ENCODE results near the gene OR4L1.
"Not testable (repeated sequence)": the region's sequence is repeated elsewhere in the genome, so short reads cannot be mapped to it uniquely, and the experiment has no call there.

Gene OR4L1, protein sequence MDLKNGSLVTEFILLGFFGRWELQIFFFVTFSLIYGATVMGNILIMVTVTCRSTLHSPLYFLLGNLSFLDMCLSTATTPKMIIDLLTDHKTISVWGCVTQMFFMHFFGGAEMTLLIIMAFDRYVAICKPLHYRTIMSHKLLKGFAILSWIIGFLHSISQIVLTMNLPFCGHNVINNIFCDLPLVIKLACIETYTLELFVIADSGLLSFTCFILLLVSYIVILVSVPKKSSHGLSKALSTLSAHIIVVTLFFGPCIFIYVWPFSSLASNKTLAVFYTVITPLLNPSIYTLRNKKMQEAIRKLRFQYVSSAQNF

DNA sequence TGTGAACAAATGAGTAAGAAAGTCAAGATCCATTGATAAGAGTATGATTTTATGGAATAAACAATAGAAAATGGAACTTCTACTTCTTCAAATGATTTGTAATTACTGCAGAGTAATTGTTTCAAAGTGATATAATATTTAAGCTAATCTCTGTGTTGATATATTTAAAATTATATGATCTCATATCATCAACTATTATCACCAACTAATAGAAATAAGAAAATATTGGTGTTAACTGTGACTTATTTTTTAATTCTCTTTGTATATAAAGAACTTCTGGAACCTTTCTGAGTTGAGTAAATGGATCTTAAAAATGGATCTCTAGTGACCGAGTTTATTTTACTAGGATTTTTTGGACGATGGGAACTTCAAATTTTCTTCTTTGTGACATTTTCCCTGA, at the start of gene OR4L1:
OR4L1 (plus strand) TSS at position 301 of the 400 bp plus-strand sequence; CDS start at position 301, 0 bp downstream.
- no peaks in the 10 kb centered on the region for H3K27me3 ChIP-seq (ENCODE audit: control insufficient read depth, insufficient read depth, low read length)
- no peak within 1 kb of the TSS for H3K9ac ChIP-seq (ENCODE audit: low read length)

DNA sequence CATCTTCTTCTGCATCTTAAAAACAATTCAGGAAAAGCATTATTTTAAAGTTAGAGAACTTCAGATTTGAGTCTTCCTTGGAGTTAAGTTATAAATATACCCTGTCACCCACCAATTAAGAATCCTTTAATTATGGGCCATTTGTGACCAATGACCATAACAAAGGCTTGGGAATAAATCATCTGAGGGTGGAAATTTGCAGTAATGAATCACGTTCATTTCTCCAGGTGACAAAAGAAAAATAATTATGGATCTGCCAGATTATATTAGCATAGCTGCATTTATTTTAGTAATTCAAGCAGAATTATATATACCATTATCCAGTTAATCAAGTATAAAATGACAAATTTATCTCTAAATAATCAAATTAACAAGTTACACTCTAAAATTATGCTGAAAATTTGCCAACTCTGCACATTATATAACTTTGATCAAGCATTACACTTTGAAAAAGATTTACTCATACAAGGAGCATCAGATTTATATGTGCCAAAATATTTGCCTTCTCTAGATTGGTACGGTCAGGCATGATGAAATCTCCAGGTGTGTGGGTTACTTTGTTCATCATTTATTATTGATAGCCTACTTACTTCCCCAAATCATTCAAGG, 40.5 kb upstream of the OR4L1 start, which contains the start of gene OR4K14:
OR4K14 (minus strand) TSS at position 51 of the 609 bp plus-strand sequence. CDS start 4,114 bp downstream, outside the sequence.
- no peaks in the 10 kb centered on the region for H3K27me3 ChIP-seq (ENCODE audit: control insufficient read depth, insufficient read depth, low read length)
- H3K4me1 ChIP-seq (ENCODE audit: control insufficient read depth, insufficient read depth, low read length), result no peaks in the 10 kb centered on the region
- no peaks in the 10 kb centered on the region for H3K36me3 ChIP-seq (ENCODE audit: control insufficient read depth, insufficient read depth, low read length)
- no peak within 1 kb of the TSS for H3K9ac ChIP-seq (ENCODE audit: low read length)
- no peak within 1 kb of the TSS for H3K27ac ChIP-seq (ENCODE audit: low read depth, low read length)
- no peak within 1 kb of the TSS for H3K4me3 ChIP-seq (ENCODE audit: low read length)

More for the DNA sequence above, at the start of gene OR4L1:
- Histone ChIP-seq H3K4me1 (ENCODE audit: control insufficient read depth, insufficient read depth, low read length) (no peaks in the 10 kb centered on the region), H3K27ac (ENCODE audit: low read depth, low read length) (no peak within 1 kb of the TSS), H3K36me3 (ENCODE audit: control insufficient read depth, insufficient read depth, low read length) (no peaks in the 10 kb centered on the region), H3K4me3 (ENCODE audit: low read length) (no peak within 1 kb of the TSS)

DNA sequence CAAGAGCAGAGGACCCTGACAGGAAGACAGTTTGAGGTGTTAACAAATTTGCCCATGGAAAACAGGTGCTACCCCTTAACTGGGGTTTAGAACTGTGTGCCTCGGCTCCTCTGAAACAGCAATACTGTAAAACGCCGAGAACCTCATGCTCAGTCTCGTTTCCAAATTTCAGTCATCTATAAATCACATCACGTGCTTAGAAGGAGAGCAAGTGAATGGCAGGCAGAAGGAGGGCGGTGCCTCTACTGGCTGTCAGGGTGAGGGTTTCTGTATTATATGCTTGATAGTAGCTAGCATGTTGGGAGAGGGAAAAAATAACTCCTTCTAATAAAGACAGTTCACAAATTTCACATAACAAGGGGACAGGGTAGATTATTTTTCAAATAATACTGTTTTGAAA, 28.8 kb upstream of the OR4L1 start:
- Histone ChIP-seq H3K9ac (ENCODE audit: low read length) (no peak overlapping the region), H3K4me3 (ENCODE audit: low read length) (no peak overlapping the region), H3K4me1 (ENCODE audit: control insufficient read depth, insufficient read depth, low read length) (no peaks in the 10 kb centered on the region), H3K27ac (ENCODE audit: low read depth, low read length) (no peak overlapping the region), H3K36me3 (ENCODE audit: control insufficient read depth, insufficient read depth, low read length) (no peaks in the 10 kb centered on the region), H3K27me3 (ENCODE audit: control insufficient read depth, insufficient read depth, low read length) (no peaks in the 10 kb centered on the region)

DNA sequence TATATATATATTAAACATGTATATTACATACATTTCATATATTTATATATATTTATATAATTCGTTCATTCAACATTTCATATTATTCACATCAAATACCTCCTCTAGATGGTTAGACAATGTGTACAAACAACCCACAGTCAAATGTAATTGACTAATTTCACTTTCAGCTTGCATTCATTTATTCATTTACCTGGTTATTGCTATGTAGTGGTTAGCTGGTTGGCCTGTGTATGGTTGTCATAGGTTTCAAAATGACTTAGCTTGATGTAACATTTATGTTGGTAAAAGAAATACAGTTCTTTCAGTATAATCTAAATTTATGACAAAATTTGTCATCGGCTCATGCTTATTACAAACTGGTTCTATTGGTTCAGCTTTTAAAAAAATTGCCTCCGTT, 24.4 kb upstream of the OR4L1 start:
- Histone ChIP-seq H3K27ac (ENCODE audit: low read depth, low read length) (no peak overlapping the region), H3K36me3 (ENCODE audit: control insufficient read depth, insufficient read depth, low read length) (no peaks in the 10 kb centered on the region), H3K27me3 (ENCODE audit: control insufficient read depth, insufficient read depth, low read length) (no peaks in the 10 kb centered on the region), H3K4me3 (ENCODE audit: low read length) (no peak overlapping the region), H3K4me1 (ENCODE audit: control insufficient read depth, insufficient read depth, low read length) (no peaks in the 10 kb centered on the region), H3K9ac (ENCODE audit: low read length) (no peak overlapping the region)

DNA sequence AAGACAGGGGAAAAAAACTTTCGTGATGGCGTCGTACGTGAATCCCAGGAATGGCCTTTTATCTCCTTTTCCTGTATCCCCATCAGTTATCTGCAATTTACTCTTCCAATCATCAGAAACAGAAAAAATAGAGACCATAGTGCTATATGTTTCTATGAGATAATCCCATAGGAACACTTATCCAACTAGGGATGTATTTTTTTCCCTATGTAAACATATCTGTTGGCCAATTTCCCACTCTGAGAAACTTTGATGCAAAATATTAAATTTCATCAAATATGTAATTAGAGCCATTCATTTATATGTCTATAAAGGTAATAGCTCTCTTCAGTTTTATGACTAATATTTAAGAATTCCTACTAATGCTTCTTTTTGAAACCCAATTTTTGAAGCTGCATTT, 23.9 kb upstream of the OR4L1 start, which contains the start of gene OR4K13:
OR4K13 (minus strand) TSS at position 101 of the 400 bp plus-strand sequence. CDS start 1,280 bp downstream, outside the sequence.
- no peak within 1 kb of the TSS for H3K9ac ChIP-seq (ENCODE audit: low read length)
- no peaks in the 10 kb centered on the region for H3K4me1 ChIP-seq (ENCODE audit: control insufficient read depth, insufficient read depth, low read length)
- H3K27ac ChIP-seq (ENCODE audit: low read depth, low read length), result no peak within 1 kb of the TSS
- H3K4me3 ChIP-seq (ENCODE audit: low read length), result no peak within 1 kb of the TSS
- H3K36me3 ChIP-seq (ENCODE audit: control insufficient read depth, insufficient read depth, low read length), result no peaks in the 10 kb centered on the region
- H3K27me3 ChIP-seq (ENCODE audit: control insufficient read depth, insufficient read depth, low read length), result no peaks in the 10 kb centered on the region

DNA sequence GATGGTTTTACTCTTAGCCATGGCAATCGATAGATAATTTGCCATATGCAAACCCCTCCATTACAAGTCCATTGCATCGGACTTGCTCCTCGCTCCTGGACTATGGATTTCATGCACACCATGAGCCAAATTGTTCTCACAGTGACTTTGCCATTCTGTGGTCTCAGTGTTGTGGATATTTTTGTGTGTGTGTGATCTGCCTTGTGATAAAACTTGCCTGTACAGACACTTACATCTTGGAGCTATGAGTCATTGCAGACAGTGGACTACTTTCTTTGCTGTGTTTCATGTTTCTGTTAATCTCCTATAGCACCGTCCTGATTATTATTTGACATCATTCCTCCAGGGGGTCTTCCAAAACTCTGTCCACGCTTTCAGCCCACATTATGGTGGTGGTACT, 15.6 kb upstream of the OR4L1 start:
- Histone ChIP-seq H3K4me1 (ENCODE audit: control insufficient read depth, insufficient read depth, low read length) (no peaks in the 10 kb centered on the region), H3K27me3 (ENCODE audit: control insufficient read depth, insufficient read depth, low read length) (no peaks in the 10 kb centered on the region), H3K9ac (ENCODE audit: low read length) (no peak overlapping the region), H3K27ac (ENCODE audit: low read depth, low read length) (no peak overlapping the region), H3K4me3 (ENCODE audit: low read length) (no peak overlapping the region), H3K36me3 (ENCODE audit: control insufficient read depth, insufficient read depth, low read length) (no peaks in the 10 kb centered on the region)

DNA sequence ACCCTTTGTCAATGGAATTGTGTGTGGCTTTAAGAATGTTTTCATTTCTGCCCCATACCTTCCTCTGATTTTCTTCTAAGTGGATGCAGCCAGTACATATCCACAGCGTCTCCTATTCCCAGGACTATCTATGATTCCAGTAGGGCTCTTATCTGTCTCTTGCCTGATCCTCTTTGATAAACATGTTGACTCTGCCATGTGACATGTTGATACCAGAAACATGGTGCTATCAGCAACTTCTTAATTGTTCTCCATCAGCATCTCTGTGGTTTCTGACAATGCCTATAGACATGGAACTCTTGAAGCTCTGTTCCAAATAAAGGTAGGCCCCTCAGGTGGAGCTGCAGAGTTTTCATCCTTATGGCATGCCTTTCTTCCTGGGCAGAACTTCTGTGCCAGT, 11.6 kb upstream of the OR4L1 start:
- Histone ChIP-seq H3K9ac (ENCODE audit: low read length) (no peak overlapping the region), H3K4me1 (ENCODE audit: control insufficient read depth, insufficient read depth, low read length) (no peaks in the 10 kb centered on the region), H3K4me3 (ENCODE audit: low read length) (no peak overlapping the region), H3K27me3 (ENCODE audit: control insufficient read depth, insufficient read depth, low read length) (no peaks in the 10 kb centered on the region), H3K27ac (ENCODE audit: low read depth, low read length) (no peak overlapping the region), H3K36me3 (ENCODE audit: control insufficient read depth, insufficient read depth, low read length) (no peaks in the 10 kb centered on the region)

DNA sequence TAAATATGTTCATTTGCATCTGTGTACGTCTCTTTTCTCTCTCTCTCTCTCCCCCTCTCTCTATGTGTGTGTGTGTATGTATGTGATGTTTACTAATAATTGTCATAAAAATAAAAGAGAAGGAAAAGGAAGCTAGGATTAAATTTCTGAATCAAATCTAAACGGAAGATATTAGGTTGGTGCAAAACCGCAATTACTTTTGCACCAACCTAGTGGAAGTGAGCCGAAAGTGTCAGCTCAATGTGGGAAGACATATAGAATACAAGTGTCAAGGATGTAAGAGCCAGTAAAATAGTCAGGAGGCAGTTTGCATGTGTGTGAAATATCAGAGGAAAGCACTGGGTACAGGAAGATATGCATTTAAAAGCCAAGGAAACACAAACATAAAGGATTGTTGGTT, 32.2 kb downstream of the OR4L1 start:
- H3K9ac ChIP-seq (ENCODE audit: low read length), result no peak overlapping the region
- H3K27me3 ChIP-seq (ENCODE audit: control insufficient read depth, insufficient read depth, low read length), result no peaks in the 10 kb centered on the region
- no peak overlapping the region for H3K4me3 ChIP-seq (ENCODE audit: low read length)
- no peaks in the 10 kb centered on the region for H3K36me3 ChIP-seq (ENCODE audit: control insufficient read depth, insufficient read depth, low read length)
- H3K27ac ChIP-seq (ENCODE audit: low read depth, low read length), result no peak overlapping the region
- H3K4me1 ChIP-seq (ENCODE audit: control insufficient read depth, insufficient read depth, low read length), result no peaks in the 10 kb centered on the region

DNA sequence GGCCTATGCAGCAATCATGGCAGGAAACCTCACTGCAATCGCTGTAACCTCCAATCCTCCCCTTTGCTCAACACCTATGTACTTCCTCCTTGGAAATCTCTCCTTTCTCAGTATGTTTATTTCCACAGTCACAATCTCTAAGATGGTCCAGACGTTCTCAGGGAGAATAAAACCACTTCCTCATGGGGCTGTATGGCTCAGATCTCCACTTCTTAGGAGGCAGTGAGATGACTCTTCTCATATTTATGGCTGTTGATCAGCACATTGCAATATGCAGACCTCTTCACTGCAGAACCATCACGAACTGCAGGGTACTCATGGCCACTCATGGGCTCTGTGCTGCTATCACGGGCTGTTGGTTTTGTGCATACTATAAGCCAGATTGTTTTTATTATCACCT, 33.6 kb downstream of the OR4L1 start:
- no peaks in the 10 kb centered on the region for H3K27me3 ChIP-seq (ENCODE audit: control insufficient read depth, insufficient read depth, low read length)
- H3K27ac ChIP-seq (ENCODE audit: low read depth, low read length), result no peak overlapping the region
- H3K36me3 ChIP-seq (ENCODE audit: control insufficient read depth, insufficient read depth, low read length), result no peaks in the 10 kb centered on the region
- no peak overlapping the region for H3K9ac ChIP-seq (ENCODE audit: low read length)
- H3K4me1 ChIP-seq (ENCODE audit: control insufficient read depth, insufficient read depth, low read length), result no peaks in the 10 kb centered on the region
- H3K4me3 ChIP-seq (ENCODE audit: low read length), result no peak overlapping the region

DNA sequence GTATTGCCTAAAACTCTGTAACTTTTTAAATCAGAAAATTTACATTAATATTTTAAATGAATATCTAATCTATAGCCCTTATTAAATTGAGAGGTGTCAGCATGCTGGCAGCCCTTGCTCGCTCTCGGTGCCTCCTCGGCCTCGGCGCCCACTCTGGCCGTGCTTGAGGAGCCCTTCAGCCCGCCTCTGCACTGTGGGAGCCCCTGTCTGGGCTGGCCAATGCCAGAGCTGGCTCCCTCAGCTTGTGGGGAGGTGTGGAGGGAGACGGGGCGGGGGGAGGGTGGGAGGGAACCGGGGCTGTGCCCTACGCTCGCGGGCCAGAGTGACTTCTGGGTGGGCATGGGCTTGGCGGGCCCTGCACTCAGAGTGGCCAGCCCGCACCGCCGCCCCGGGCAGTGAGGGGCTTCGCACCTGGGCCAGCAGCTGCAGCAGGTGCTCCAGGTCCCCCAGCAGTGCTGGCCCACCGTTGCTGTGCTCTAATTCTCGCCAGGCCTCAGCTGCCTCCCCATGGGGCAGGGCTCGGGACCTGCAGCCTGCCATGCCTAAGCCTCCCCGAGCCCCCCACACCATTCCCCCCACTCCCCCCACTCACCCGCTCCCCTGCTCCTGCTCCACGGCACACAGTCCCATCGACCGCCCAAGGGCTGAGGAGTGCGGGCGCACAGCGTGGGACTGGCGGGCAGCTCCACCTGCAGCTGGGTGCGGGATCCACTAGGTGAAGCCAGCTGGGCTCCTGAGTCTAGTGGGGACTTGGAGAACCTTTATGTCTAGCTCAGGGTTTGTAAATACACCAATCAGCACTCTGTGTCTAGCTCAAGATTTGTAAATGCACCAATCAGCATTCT, 39.3 kb downstream of the OR4L1 start:
- H3K4me1 ChIP-seq (ENCODE audit: control insufficient read depth, insufficient read depth, low read length); H3K9ac ChIP-seq (ENCODE audit: low read length); H3K36me3 ChIP-seq (ENCODE audit: control insufficient read depth, insufficient read depth, low read length); H3K4me3 ChIP-seq (ENCODE audit: low read length); H3K27me3 ChIP-seq (ENCODE audit: control insufficient read depth, insufficient read depth, low read length); H3K27ac ChIP-seq (ENCODE audit: low read depth, low read length): not testable (repeated sequence)

DNA sequence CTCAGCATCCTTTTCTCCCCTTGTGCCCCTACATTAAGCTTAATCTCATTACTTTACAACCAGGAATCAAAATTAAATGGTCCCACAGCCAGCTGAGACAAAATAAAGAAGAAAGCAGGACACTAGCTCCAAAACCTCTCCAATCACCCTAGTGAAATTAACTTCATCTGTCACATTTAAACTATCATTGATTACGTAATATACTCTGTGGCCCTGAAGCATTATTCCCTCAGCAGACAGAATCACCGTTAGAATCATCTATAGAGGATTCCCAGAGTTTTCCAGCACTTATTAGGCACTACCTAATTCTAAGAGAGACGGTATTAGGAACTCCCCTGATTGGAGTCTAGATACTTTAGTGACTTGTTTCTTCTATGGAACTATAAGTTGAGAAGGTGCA, 50.6 kb downstream of the OR4L1 start, which contains the start of gene OR4K17:
OR4K17 (plus strand) TSS at position 302 of the 400 bp plus-strand sequence. CDS start 6,761 bp downstream, outside the sequence.
- H3K27ac ChIP-seq (ENCODE audit: low read depth, low read length), result no peak within 1 kb of the TSS
- no peaks in the 10 kb centered on the region for H3K36me3 ChIP-seq (ENCODE audit: control insufficient read depth, insufficient read depth, low read length)
- H3K4me3 ChIP-seq (ENCODE audit: low read length), result no peak within 1 kb of the TSS
- no peak within 1 kb of the TSS for H3K9ac ChIP-seq (ENCODE audit: low read length)
- no peaks in the 10 kb centered on the region for H3K4me1 ChIP-seq (ENCODE audit: control insufficient read depth, insufficient read depth, low read length)
- no peaks in the 10 kb centered on the region for H3K27me3 ChIP-seq (ENCODE audit: control insufficient read depth, insufficient read depth, low read length)

Measured in rectal smooth muscle tissue (tissue), 1 donor.